Left ventricle myocardium inferior (tissue), 1 donor: Measurements from ENCODE around the gene ADORA2B. TPM values are rescaled to one million over a fixed set of nuclear protein-coding genes. Genes with fewer than 3 reads are reported as not detected.
"Not testable (repeated sequence)": the region's sequence is repeated elsewhere in the genome, so short reads cannot be mapped to it uniquely, and the experiment has no call there.

Experiments
- DNase-seq: peaks from one replicate; pipeline ENCODE4 v3.0.0-alpha.2; 2020
- H3K27ac ChIP-seq: fragments of 200-600 bp; replicated peaks from 2 replicates; pipeline ENCODE4 v1.8.0; 2021
- H3K27me3 ChIP-seq: fragments of 200-600 bp; 2 replicates; pipeline ENCODE4 v1.8.0; 2021; ENCODE audit warnings: low read depth
- H3K36me3 ChIP-seq: fragments of 200-600 bp; 2 replicates; pipeline ENCODE4 v1.8.0; 2021
- H3K4me1 ChIP-seq: fragments of 200-600 bp; 2 replicates; pipeline ENCODE4 v1.8.0; 2021
- H3K4me3 ChIP-seq: fragments of 200-600 bp; 2 replicates; pipeline ENCODE4 v1.8.0; 2021; ENCODE audit warnings: mild to moderate bottlenecking, moderate library complexity
- H3K9me3 ChIP-seq: fragments of 200-600 bp; replicated peaks from 2 replicates; pipeline ENCODE4 v1.8.0; 2021
- intact Hi-C: fragments of 100-400 bp; cut with micrococcal nuclease; formaldehyde crosslinking; loops from one replicate; pipeline ENCODE4 v1.11.0; 2022
- long read RNA-seq: library from polyadenylated mRNA; unstranded; transcript quantifications from one replicate; pipeline ENCODE4 v2.0.0, GENCODE V29; 2021
- total RNA-seq: library from RNA; stranded (reverse); fragmentation: NEBNext Ultra II Directional; extraction: Animal tissue kit (Norgen Biotek cat#: 25700); gene quantifications from one replicate; pipeline ENCODE4 v1.2.1, GENCODE V29; 2021
- TF ChIP-seq, protein P1 (sequence below): fragments of 200-600 bp; IDR thresholded peaks from 2 replicates; pipeline ENCODE4 v1.8.0; 2021; ENCODE audit warnings: antibody characterized with exemption, mild to moderate bottlenecking, borderline replicate concordance
- donor health status: DM: no; HTN: yes; CAD: no; lungs with severe emphysema.

The ADORA2B gene
- 0.55 TPM for total RNA-seq
- long read RNA-seq, partial matches to known transcripts: 0 of 1 reads
- long read RNA-seq, other reads (novel, unspliced or antisense): 0 of 1 reads

DNA sequence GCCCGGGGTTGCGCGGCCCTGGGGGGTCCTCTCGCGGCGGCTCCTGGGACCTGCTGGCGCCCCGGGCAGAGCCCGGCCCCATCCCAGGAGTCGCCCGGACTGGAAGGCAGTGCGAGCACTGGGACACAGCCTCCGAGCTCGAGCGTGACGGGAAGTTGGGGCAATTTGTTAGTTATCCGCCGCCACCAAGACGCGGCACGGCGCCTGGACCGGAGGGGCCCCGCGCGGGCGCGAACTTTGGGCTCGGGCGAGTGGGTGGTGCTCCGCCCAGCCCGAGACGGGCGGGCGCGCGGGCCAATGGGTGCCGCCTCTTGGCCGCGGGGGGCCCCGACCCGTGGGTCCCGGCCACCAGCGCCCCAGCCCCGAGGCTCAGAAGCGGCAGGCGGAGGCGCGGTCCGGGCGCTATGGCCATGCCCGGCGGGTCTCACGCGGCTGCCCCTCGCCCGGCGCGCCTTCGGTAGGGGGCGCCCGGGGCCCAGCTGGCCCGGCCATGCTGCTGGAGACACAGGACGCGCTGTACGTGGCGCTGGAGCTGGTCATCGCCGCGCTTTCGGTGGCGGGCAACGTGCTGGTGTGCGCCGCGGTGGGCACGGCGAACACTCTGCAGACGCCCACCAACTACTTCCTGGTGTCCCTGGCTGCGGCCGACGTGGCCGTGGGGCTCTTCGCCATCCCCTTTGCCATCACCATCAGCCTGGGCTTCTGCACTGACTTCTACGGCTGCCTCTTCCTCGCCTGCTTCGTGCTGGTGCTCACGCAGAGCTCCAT lies at the start of gene ADORA2B:
Gene ADORA2B (plus strand): TSS at position 372 of the 768 bp plus-strand sequence. CDS start 119 bp downstream, at position 491.
- intact Hi-C loops: no loop called here
- Histone ChIP-seq H3K27me3 (peaks cover 39% of the 10 kb centered on the region), H3K36me3 (no peaks in the 10 kb centered on the region), H3K27ac (peak within 1 kb of the TSS; percentile 48), H3K4me1 (peaks cover 24% of the 10 kb centered on the region), H3K9me3 (no peaks in the 10 kb centered on the region), H3K4me3 (peak within 1 kb of the TSS; percentile 75)
- peak; percentile 58 for DNase-seq
- TF ChIP-seq, protein P1, sequence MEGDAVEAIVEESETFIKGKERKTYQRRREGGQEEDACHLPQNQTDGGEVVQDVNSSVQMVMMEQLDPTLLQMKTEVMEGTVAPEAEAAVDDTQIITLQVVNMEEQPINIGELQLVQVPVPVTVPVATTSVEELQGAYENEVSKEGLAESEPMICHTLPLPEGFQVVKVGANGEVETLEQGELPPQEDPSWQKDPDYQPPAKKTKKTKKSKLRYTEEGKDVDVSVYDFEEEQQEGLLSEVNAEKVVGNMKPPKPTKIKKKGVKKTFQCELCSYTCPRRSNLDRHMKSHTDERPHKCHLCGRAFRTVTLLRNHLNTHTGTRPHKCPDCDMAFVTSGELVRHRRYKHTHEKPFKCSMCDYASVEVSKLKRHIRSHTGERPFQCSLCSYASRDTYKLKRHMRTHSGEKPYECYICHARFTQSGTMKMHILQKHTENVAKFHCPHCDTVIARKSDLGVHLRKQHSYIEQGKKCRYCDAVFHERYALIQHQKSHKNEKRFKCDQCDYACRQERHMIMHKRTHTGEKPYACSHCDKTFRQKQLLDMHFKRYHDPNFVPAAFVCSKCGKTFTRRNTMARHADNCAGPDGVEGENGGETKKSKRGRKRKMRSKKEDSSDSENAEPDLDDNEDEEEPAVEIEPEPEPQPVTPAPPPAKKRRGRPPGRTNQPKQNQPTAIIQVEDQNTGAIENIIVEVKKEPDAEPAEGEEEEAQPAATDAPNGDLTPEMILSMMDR: peak; percentile 63

DNA sequence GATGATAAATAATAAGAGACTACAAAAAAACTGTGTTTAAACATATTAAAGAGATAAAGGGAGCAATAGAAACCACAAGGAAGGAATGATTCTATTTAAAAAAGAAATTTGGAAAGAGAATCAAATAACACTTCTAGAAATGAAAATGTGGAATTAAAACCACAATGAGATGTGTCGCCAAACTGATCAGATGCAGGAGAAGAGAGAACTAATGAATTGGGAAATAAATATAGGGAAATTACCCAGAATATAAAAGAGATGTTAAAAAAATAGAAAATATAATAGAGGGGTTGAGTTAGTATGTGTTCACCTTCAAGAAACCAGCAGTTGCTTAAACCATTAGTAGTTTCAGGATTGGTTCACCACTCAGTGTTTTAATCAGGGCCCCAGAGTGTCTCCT lies 48.7 kb upstream of the ADORA2B start:
- intact Hi-C loops: no loop called here
- no peaks in the 10 kb centered on the region for H3K36me3 ChIP-seq
- H3K4me3 ChIP-seq: no peak overlapping the region
- TF ChIP-seq, protein P1: no peak
- no peak overlapping the region for H3K27ac ChIP-seq
- H3K9me3 ChIP-seq: no peaks in the 10 kb centered on the region
- peaks cover 2% of the 10 kb centered on the region for H3K27me3 ChIP-seq
- DNase-seq: no peak
- no peaks in the 10 kb centered on the region for H3K4me1 ChIP-seq

DNA sequence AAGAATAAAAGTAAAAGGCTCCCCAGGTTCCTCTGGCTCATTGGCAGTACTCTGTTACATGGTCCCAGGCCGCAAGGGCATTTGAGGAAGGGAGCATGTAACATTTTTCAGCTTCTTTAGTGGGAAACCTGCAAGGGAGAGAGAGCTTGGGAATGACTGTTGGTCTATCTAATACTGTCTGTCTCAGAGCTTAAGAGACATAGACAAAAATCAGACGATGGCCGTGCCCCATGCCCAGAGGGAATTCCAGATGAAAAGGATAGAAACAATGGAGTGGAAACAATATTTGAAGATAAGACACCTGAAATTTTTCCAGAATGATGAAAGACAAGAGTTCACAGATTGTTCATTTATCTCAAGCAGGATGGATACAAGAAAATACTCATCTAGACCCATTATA lies 48.1 kb upstream of the ADORA2B start:
- TF ChIP-seq, protein P1: no peak
- Histone ChIP-seq H3K27me3 (no peaks in the 10 kb centered on the region), H3K27ac (no peak overlapping the region), H3K9me3 (no peaks in the 10 kb centered on the region), H3K36me3 (no peaks in the 10 kb centered on the region), H3K4me3 (no peak overlapping the region), H3K4me1 (no peaks in the 10 kb centered on the region)
- no peak for DNase-seq
- intact Hi-C loops: no loop called here

DNA sequence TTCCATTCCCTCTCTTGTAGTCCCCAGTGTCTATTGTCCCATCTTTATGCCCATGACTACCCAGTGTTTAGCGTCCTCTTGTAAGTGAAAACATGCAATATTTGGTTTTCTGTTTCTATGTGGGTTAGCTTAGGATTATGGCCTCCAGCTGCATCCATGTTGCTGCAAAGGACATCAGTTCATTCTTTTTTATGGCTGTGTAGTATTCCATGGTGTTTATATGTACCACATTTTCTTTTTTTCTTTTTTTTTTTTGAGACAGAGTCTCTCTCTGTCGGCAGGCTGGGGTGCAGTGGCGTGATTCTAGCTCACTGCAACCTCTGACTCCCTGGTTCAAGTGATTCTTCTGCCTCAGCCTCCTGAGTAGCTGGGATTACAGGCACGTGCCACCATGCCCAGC lies 45.3 kb upstream of the ADORA2B start:
- H3K27me3 ChIP-seq, H3K36me3 ChIP-seq, intact Hi-C loops, DNase-seq, H3K27ac ChIP-seq, H3K9me3 ChIP-seq, H3K4me3 ChIP-seq, H3K4me1 ChIP-seq: not testable (repeated sequence)

GRCh38 chr17:15900871-15901270 lies 44.1 kb upstream of the ADORA2B start:
- H3K4me3 ChIP-seq: no peak overlapping the region
- no peaks in the 10 kb centered on the region for H3K27me3 ChIP-seq
- H3K9me3 ChIP-seq: no peaks in the 10 kb centered on the region
- TF ChIP-seq, protein P1: no peak
- H3K4me1 ChIP-seq: no peaks in the 10 kb centered on the region
- intact Hi-C loops: no loop called here
- no peak overlapping the region for H3K27ac ChIP-seq
- no peaks in the 10 kb centered on the region for H3K36me3 ChIP-seq
- DNase-seq: no peak

- H3K4me1 ChIP-seq, intact Hi-C loops, H3K4me3 ChIP-seq, H3K9me3 ChIP-seq, H3K27me3 ChIP-seq, DNase-seq, H3K27ac ChIP-seq, H3K36me3 ChIP-seq: not testable (repeated sequence)
These were observed 39.7 kb upstream of the ADORA2B start for GRCh38 chr17:15905236-15905635.
